Gastrocnemius medialis (tissue), 4 donors: Measurements from ENCODE around the gene GPR176. TPM values are rescaled to one million over a fixed set of nuclear protein-coding genes. Genes with fewer than 3 reads are reported as not detected.

Source experiments
- ATAC-seq, 2 donors: fragments of 150-250 bp; one replicate each; pipeline ENCODE4 v1.9.1; 2016
- DNase-seq, 2 donors: peaks; one replicate each; pipeline ENCODE4 v3.0.0-alpha.2; 2019
- H3K27ac ChIP-seq, 4 donors: fragments of 200-600 bp; sonication (generic); 1 replicate in 1 of 4; 2 replicates in 3 of 4; pipeline ENCODE4 v1.5.1; 2016 to 2018; ENCODE audit warnings: mild to moderate bottlenecking in 2 of 4, moderate library complexity in 1 of 4
- H3K27me3 ChIP-seq, 3 donors: fragments of 200-600 bp; sonication (generic) in 2 of 3; 1 replicate in 1 of 3; 2 replicates in 2 of 3; pipeline versions ENCODE4 v1.5.1 to v1.6.0; 2016 to 2019; ENCODE audit warnings: mild to moderate bottlenecking in 1 of 3, moderate library complexity in 1 of 3
- H3K36me3 ChIP-seq, 2 donors: fragments of 200-600 bp; sonication (generic) in 1 of 2; one replicate each; pipeline ENCODE4 v1.5.1; 2017 to 2018
- H3K4me1 ChIP-seq, 2 donors: fragments of 200-600 bp; sonication (generic) in 1 of 2; one replicate each; pipeline ENCODE4 v1.5.1; 2016 to 2017; ENCODE audit warnings: mild to moderate bottlenecking in 2 of 2
- H3K4me3 ChIP-seq, 4 donors: fragments of 200-600 bp; sonication (generic) in 3 of 4; 1 replicate in 1 of 4; 2 replicates in 3 of 4; pipeline ENCODE4 v1.5.1; 2016 to 2019; ENCODE audit warnings: mild to moderate bottlenecking in 2 of 4
- H3K9me3 ChIP-seq, 3 donors: fragments of 200-600 bp; sonication (generic) in 2 of 3; 1 replicate in 1 of 3; 2 replicates in 2 of 3; pipeline ENCODE4 v1.5.1; 2016 to 2019
- POLR2A ChIP-seq, 2 donors: fragments of 450-650 bp; IDR thresholded peaks; one replicate each; pipeline ENCODE4 v1.6.1; 2017; ENCODE audit warnings: antibody characterized with exemption in 2 of 2, mild to moderate bottlenecking in 2 of 2, moderate library complexity in 2 of 2
- in situ Hi-C, 4 donors: fragments of 200-750 bp; cut with MboI; loops; one replicate each; pipeline versions ENCODE4 v1.15.0 to v1.8.0; 2017; ENCODE audit warnings: low sequenced_read_pairs in 4 of 4
- intact Hi-C: fragments of 100-400 bp; cut with DNase I; formaldehyde crosslinking; loops from one replicate; pipeline ENCODE4 v1.15.1; 2023; ENCODE audit warnings: low total_unique reads
- total RNA-seq, 4 donors: library from RNA; depleted of rRNA; stranded (reverse); fragments of >200 nt; gene quantifications; one replicate each; pipeline versions ENCODE4 v1.1.0 to v1.2.3, GENCODE V29; 2016
- TF ChIP-seq, protein P1 (sequence below), 5 experiments: fragments of 450-650 bp in 3 of 5; fragments of 200-600 bp in 2 of 5; sonication (generic) in 2 of 5; IDR thresholded peaks in 4 of 5; conservative IDR thresholded peaks in 1 of 5; 1 replicate in 4 of 5; 2 replicates in 1 of 5; pipeline ENCODE4 v1.5.1; 2016 to 2019; ENCODE audit warnings: antibody characterized with exemption in 5 of 5, mild to moderate bottlenecking in 3 of 5, moderate library complexity in 3 of 5

GPR176 gene
- total RNA-seq, 4 donors from 2014 or later: 1.1 to 3.0 (median 1.7) TPM

DNA sequence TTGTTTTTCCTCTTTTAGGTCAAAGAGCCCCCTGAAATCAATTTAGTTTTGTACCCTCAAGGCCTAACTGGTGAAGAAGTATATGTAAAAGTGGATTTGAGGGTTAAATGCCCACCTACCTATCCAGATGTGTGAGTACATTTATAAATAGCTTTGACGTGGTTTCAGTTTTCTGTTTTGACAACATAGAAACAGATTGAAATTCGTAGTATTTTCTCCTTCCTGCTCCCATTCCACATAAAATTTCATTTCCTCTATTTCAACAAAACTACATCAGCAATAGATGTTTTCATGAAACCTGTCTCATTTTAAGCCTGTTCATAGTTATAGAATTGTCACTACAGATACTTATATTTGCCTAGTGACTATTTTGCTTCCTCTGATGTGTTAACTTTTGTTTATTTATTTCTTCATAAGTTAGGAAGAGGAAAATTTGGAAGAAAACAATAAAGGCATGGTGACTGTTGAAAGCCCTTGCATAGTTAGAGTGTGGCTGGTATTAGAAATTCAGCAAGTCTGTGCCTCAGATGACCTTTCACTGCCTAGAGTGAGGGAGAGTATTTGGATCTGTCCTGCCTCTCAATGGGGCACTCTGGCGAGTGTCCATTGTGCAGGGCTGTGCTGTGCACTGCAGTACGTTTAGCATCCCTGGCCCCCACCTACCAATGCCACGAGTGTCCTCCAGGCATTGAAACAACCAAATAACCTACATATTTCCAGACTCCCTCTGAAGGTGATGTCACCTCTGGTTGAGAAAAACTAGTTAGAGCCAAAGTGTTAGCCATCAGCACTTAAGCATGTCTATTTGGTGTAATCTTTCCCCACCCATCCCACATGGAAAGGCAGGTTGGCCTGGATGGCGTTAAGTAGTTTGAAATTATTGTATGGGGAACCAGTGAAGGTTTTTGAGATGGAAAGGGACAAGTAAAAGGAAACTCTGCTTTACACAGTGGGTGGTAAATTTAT is 19.7 kb upstream of the GPR176 start:
- no peak overlapping the region for H3K4me3 ChIP-seq
- DNase-seq (no peak), ATAC-seq (no peak)
- H3K9me3 ChIP-seq: no peaks in the 10 kb centered on the region
- intact Hi-C loops (loop anchor here (10.0 kb wide), 1 partner anchor 165 kb away; the partner anchor contains the start of gene BMF), in situ Hi-C loops (no loop called here)
- no peaks in the 10 kb centered on the region for H3K27me3 ChIP-seq
- peaks cover 12 to 19% of the 10 kb centered on the region in 2 donors for H3K4me1 ChIP-seq
- peaks cover 0 to 46% of the 10 kb centered on the region in 2 donors for H3K36me3 ChIP-seq
- H3K27ac ChIP-seq: no peak overlapping the region
- TF ChIP-seq POLR2A (IDR thresholded peaks at IDR 0.05): no peak
- TF ChIP-seq, protein P1, sequence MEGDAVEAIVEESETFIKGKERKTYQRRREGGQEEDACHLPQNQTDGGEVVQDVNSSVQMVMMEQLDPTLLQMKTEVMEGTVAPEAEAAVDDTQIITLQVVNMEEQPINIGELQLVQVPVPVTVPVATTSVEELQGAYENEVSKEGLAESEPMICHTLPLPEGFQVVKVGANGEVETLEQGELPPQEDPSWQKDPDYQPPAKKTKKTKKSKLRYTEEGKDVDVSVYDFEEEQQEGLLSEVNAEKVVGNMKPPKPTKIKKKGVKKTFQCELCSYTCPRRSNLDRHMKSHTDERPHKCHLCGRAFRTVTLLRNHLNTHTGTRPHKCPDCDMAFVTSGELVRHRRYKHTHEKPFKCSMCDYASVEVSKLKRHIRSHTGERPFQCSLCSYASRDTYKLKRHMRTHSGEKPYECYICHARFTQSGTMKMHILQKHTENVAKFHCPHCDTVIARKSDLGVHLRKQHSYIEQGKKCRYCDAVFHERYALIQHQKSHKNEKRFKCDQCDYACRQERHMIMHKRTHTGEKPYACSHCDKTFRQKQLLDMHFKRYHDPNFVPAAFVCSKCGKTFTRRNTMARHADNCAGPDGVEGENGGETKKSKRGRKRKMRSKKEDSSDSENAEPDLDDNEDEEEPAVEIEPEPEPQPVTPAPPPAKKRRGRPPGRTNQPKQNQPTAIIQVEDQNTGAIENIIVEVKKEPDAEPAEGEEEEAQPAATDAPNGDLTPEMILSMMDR (IDR thresholded peaks at IDR 0.05 in 4 of 5, conservative IDR thresholded peaks at IDR 0.05 in 1 of 5): no peak

DNA sequence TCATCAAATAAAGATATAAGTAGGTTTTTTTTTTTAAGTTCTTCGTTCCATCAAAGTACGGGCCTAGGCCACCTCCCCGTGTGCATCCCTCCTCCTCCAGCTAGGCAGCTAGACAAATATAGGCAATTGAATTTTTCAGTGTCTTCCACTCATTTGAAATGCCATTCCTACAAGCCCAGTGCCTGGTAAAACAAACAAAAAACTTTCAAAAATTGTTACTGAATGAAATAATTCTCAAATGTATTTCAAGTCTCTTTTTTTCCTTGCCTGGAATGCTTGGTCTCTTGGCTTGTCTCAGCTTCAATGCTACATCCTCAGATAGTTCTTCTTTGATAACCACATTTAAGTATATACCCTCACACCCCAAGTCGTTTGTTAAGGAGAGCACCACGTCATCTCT is 17.6 kb upstream of the GPR176 start:
- Histone ChIP-seq H3K36me3 (peaks cover 0 to 29% of the 10 kb centered on the region in 2 donors), H3K27ac (no peak overlapping the region), H3K27me3 (no peaks in the 10 kb centered on the region), H3K4me3 (no peak overlapping the region), H3K4me1 (peaks cover 20 to 22% of the 10 kb centered on the region in 2 donors), H3K9me3 (no peaks in the 10 kb centered on the region)
- no peak for DNase-seq
- TF ChIP-seq, protein P1 (IDR thresholded peaks at IDR 0.05 in 4 of 5, conservative IDR thresholded peaks at IDR 0.05 in 1 of 5): no peak
- TF ChIP-seq POLR2A (IDR thresholded peaks at IDR 0.05): no peak
- no peak for ATAC-seq
- intact Hi-C loops: loop anchor here (10.0 kb wide), 1 partner anchor 167 kb away; the partner anchor contains the start of gene BMF
- in situ Hi-C loops: no loop called here

DNA sequence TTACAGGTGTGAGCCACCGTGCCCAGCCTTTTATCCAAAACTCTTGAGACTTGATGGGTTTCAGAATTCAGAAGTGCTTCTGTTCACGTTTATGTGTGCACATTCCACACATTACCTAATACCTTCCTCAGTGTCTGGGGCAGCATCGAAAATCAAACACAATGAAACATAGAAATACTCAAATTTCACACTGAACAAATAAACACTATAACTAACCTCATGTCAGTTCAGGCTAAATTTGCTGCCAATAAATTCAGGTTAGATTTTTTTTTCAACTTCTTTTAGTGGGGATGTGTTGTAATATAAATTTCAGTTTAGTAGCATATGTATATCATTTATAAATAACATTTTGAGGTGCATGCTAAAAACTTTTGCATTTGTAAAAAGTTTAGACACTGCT is 16.6 kb upstream of the GPR176 start:
- Histone ChIP-seq H3K27me3 (no peaks in the 10 kb centered on the region), H3K4me3 (no peak overlapping the region), H3K27ac (no peak overlapping the region), H3K9me3 (no peaks in the 10 kb centered on the region), H3K4me1 (peaks cover 20 to 22% of the 10 kb centered on the region in 2 donors), H3K36me3 (peaks cover 0 to 19% of the 10 kb centered on the region in 2 donors)
- TF ChIP-seq POLR2A (IDR thresholded peaks at IDR 0.05): no peak
- TF ChIP-seq, protein P1 (IDR thresholded peaks at IDR 0.05 in 4 of 5, conservative IDR thresholded peaks at IDR 0.05 in 1 of 5): no peak
- DNase-seq: no peak
- no peak for ATAC-seq
- intact Hi-C loops: loop anchor here (10.0 kb wide), 1 partner anchor 168 kb away; the partner anchor contains the start of gene BMF
- in situ Hi-C loops: no loop called here

DNA sequence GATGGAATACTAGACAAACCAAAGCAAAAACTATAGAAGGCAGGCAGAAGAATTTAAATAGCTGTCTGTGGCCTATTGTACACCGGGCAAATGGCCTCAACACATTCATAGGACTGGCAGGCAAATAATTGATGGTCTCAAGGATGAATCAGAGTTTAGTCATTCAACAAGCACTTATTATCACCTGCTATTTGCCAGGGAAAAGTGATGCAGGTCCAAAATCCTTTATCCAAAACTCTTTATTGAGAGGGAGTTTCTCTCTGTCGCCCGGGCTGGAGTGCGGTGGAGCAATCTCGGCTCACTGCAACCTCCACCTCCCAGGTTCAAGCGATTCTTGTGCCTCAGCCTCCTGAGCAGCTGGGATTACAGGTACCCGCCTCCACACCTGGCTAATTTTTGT is 16.1 kb upstream of the GPR176 start:
- no peak for ATAC-seq
- peaks cover 20 to 22% of the 10 kb centered on the region in 2 donors for H3K4me1 ChIP-seq
- intact Hi-C loops: loop anchor here (10.0 kb wide), 1 partner anchor 169 kb away; the partner anchor contains the start of gene BMF

More for the DNA sequence above, 16.1 kb upstream of the GPR176 start:
- Histone ChIP-seq H3K4me3 (no peak overlapping the region), H3K36me3 (peaks cover 0 to 14% of the 10 kb centered on the region in 2 donors), H3K27me3 (no peaks in the 10 kb centered on the region), H3K9me3 (no peaks in the 10 kb centered on the region), H3K27ac (no peak overlapping the region)
- TF ChIP-seq, protein P1 (IDR thresholded peaks at IDR 0.05 in 4 of 5, conservative IDR thresholded peaks at IDR 0.05 in 1 of 5): no peak
- no peak for TF ChIP-seq POLR2A (IDR thresholded peaks at IDR 0.05)
- DNase-seq: no peak
- in situ Hi-C loops: no loop called here
